ENCODE measurements around the gene TYRO3. TPM values are rescaled to one million over a fixed set of nuclear protein-coding genes. Genes with fewer than 3 reads are reported as not detected.
A peak's percentile ranks its signal among the peaks of the same experiment; 100 is the strongest.

The TYRO3 gene
- total and polyA plus RNA-seq, 2 of the 13 experiments (the other 11 are each of a cell fraction or from before 2014, with no cell fraction given) = 24.0 to 43.6 TPM

DNA sequence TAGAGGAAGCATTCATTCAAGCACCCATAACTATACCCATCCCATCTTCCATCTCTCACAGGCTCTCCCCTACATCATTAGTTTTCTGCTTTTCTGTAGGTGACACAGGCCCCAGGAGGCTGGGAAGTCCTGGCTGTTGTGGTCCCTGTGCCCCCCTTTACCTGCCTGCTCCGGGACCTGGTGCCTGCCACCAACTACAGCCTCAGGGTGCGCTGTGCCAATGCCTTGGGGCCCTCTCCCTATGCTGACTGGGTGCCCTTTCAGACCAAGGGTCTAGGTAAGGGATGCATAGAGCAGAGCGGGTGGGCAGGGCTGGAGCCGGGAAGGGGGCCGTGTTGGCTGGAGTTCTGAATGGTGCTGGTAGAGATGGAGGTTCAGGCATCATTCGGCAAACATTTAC is 8.2 kb downstream of the TYRO3 start (continued):
- TF ChIP-seq, protein P1, sequence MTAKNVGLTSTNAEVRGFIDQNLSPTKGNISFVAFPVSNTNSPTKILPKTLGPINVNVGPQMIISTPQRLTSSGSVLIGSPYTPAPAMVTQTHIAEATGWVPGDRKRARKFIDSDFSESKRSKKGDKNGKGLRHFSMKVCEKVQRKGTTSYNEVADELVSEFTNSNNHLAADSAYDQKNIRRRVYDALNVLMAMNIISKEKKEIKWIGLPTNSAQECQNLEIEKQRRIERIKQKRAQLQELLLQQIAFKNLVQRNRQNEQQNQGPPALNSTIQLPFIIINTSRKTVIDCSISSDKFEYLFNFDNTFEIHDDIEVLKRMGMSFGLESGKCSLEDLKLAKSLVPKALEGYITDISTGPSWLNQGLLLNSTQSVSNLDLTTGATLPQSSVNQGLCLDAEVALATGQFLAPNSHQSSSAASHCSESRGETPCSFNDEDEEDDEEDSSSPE (CRISPR knock-in tag; IDR thresholded peaks at IDR 0.05) = no peak

DNA sequence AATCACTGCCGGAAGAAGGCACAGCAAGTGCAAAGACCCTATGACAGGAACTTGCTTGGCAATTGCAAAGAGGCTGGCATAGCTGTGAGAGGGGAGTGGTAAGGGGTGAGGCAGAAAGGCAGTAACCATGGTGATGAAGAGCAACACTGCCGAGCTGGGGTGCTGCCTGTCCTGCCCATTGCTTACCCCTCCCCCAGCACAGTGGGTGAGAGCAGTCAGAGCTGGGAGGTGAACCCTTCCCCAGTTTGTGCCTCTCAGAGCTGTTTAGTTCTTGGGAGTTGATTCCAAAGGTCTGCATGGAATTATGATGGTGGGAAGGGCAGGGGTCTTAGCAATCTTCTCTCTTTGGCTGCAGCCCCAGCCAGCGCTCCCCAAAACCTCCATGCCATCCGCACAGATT is 8.8 kb downstream of the TYRO3 start:
- Histone ChIP-seq H3K36me3 (replicated peaks in 1 of 2; ENCODE audit: control insufficient read depth in 1 of 2, insufficient read depth in 2 of 2, low read length in 2 of 2) (peaks cover 12 to 16% of the 10 kb centered on the region in 2 experiments), H3K9me3 (ENCODE audit: low read length) (no peaks in the 10 kb centered on the region), H3K27me3 (ENCODE audit: control insufficient read depth in 1 of 2, insufficient read depth in 2 of 2, low read length in 2 of 2) (no peaks in the 10 kb centered on the region), H3K4me2 (ENCODE audit: low read depth, low read length) (peak overlapping the region; percentile 74), H3K9ac (ENCODE audit: insufficient read depth, low read depth, low read length) (peak overlapping the region; percentile 69), H3K4me1 (ENCODE audit: insufficient read depth, low read length) (peaks cover 90% of the 10 kb centered on the region), H4K20me1 (ENCODE audit: insufficient read depth, low read length) (no peaks in the 10 kb centered on the region), H3K79me2 (ENCODE audit: insufficient read depth, low read length) (no peaks in the 10 kb centered on the region), H2AFZ (ENCODE audit: low read length) (no peak overlapping the region), H3K4me3 (replicated peaks in 1 of 3; ENCODE audit: insufficient read depth in 1 of 3, low read depth in 2 of 3, low read length in 3 of 3) (peak overlapping the region in 2 of 3 experiments; percentile 14 to 47; a peak in 4 of 6 replicates), H3K27ac (ENCODE audit: extremely low read length, insufficient read depth, low read length) (peak overlapping the region; percentile 91)
- WGBS (ENCODE audit: low lambda C conversion rate) = 63% methylated on average over 4 of the region's 4 CpGs
- DNase-seq (ENCODE audit: low spot score) (peak; percentile 54), ATAC-seq (peak; percentile 48), FAIRE-seq (no peak)
- in situ Hi-C loops (cut with HindIII; ENCODE audit: extremely low pct_ligation_motif_present, low pct_unique_long_range_greater_than_20kb) (no loop called here), intact Hi-C loops (cut with micrococcal nuclease; ENCODE audit: unreplicated experiment) (loop anchor here (1.0 kb wide), 1 partner anchor 11 kb away; no protein-coding TSS in a partner anchor)
- ChIA-PET CTCF (ENCODE audit: low intra/inter-chr PET ratio, low total read pairs) (interaction anchor here (1.6 kb wide), 1 partner anchor 10 kb away, joined by 6 read pairs; the partner anchor contains the start of gene TYRO3), POLR2A (interaction anchor here (0.6 to 2.7 kb wide), 16 partner anchors 8 to 450 kb away, joined by 3 to 32 read pairs (median 8); partner anchors contain the start of genes MGA, RPAP1 and TYRO3)
- BruUV-seq (replicated peaks) = TSS peak; percentile 99
- TF ChIP-seq SNAI1 (CRISPR knock-in tag; IDR thresholded peaks at IDR 0.05; ENCODE audit: borderline replicate concordance) = no peak
- no peak for TF ChIP-seq ZSCAN12 (CRISPR knock-in tag; IDR thresholded peaks at IDR 0.05)
- TF ChIP-seq ZNF256 (CRISPR knock-in tag; conservative IDR thresholded peaks at IDR 0.05) = no peak
- no peak for TF ChIP-seq SMAD9 (CRISPR knock-in tag; IDR thresholded peaks at IDR 0.05)
- no peak for TF ChIP-seq HOXA9 (CRISPR knock-in tag; IDR thresholded peaks at IDR 0.05; ENCODE audit: borderline replicate concordance)
- TF ChIP-seq MXI1 (IDR thresholded peaks at IDR 0.05; ENCODE audit: borderline replicate concordance, low read depth, low read length) = no peak
- no peak for TF ChIP-seq POLR2AphosphoS2 (IDR thresholded peaks at IDR 0.05; ENCODE audit: low read depth, low read length)
- TF ChIP-seq GLI4 (CRISPR knock-in tag; IDR thresholded peaks at IDR 0.05; ENCODE audit: borderline replicate concordance) = no peak
- no peak for TF ChIP-seq HOXA7 (CRISPR knock-in tag; IDR thresholded peaks at IDR 0.05)
- TF ChIP-seq RBFOX2 (IDR thresholded peaks at IDR 0.05; ENCODE audit: low read depth, low read length) = 0 out of 2 replicates have a peak, but pooled peaks have one; percentile 26
- no peak for TF ChIP-seq MYPOP (CRISPR knock-in tag; IDR thresholded peaks at IDR 0.05)
- TF ChIP-seq CAMTA2 (CRISPR knock-in tag; IDR thresholded peaks at IDR 0.05; ENCODE audit: borderline replicate concordance) = no peak
- TF ChIP-seq NBN (conservative IDR thresholded peaks at IDR 0.05) = no peak
- TF ChIP-seq, protein P2, sequence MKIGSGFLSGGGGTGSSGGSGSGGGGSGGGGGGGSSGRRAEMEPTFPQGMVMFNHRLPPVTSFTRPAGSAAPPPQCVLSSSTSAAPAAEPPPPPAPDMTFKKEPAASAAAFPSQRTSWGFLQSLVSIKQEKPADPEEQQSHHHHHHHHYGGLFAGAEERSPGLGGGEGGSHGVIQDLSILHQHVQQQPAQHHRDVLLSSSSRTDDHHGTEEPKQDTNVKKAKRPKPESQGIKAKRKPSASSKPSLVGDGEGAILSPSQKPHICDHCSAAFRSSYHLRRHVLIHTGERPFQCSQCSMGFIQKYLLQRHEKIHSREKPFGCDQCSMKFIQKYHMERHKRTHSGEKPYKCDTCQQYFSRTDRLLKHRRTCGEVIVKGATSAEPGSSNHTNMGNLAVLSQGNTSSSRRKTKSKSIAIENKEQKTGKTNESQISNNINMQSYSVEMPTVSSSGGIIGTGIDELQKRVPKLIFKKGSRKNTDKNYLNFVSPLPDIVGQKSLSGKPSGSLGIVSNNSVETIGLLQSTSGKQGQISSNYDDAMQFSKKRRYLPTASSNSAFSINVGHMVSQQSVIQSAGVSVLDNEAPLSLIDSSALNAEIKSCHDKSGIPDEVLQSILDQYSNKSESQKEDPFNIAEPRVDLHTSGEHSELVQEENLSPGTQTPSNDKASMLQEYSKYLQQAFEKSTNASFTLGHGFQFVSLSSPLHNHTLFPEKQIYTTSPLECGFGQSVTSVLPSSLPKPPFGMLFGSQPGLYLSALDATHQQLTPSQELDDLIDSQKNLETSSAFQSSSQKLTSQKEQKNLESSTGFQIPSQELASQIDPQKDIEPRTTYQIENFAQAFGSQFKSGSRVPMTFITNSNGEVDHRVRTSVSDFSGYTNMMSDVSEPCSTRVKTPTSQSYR (CRISPR knock-in tag; IDR thresholded peaks at IDR 0.05; ENCODE audit: borderline replicate concordance) = peak; percentile 81
- TF ChIP-seq CENPX (CRISPR knock-in tag; IDR thresholded peaks at IDR 0.05) = no peak
- no peak for TF ChIP-seq CCDC6 (CRISPR knock-in tag; IDR thresholded peaks at IDR 0.05)

Data from HepG2 (cell line).